ENCODE results near the gene ALK.

ALK gene

GRCh38 chr2:29388071-29388470 is 533.3 kb downstream of the ALK start:
- POLR2A ChIA-PET, result no interaction called here
- no peak for TF ChIP-seq CTCF (IDR thresholded peaks at IDR 0.05; ENCODE audit: control extremely low read depth, extremely low read depth, low read depth, missing control alignments)
- CTCF ChIA-PET, result interaction anchor here (1.4 to 1.5 kb wide), 2 partner anchors 13 to 79 kb away, joined by 3 to 5 read pairs; no protein-coding TSS in a partner anchor
- DNase-seq (ENCODE audit: extremely low spot score), result no peak

- CTCF ChIA-PET, result no interaction called here
- DNase-seq (ENCODE audit: extremely low spot score), result no peak
- POLR2A ChIA-PET, result interaction anchor here (0.6 kb wide), 1 partner anchor 8 kb away, joined by 5 read pairs; no protein-coding TSS in a partner anchor
- no peak for TF ChIP-seq CTCF (IDR thresholded peaks at IDR 0.05; ENCODE audit: control extremely low read depth, extremely low read depth, low read depth, missing control alignments)
Measured at GRCh38 chr2:29382486-29382885, 538.9 kb downstream of the ALK start.

DNA sequence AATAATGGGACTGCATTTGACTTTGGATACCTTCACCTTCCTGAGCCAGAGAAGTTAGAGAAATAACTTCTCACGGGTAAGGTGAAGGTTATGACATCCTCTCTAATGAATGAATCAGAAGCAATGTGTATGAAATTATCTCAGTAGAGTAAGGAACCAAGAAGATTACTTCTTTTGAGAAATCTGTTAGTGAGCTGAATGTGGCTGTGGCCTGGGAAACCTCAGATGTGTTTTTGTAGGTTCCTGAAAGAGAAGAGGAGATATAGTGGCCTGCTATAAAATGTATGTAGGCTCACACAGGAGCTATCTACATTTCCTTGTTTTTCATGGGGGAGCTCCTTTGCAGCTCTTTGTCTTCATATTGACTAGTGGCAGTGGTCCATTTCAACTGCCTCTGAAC is 543.6 kb downstream of the ALK start:
- DNase-seq (ENCODE audit: extremely low spot score), result no peak
- ChIA-PET POLR2A (no interaction called here), CTCF (interaction anchor here (0.7 to 1.9 kb wide), 2 partner anchors 39 to 67 kb away, joined by 3 to 5 read pairs; no protein-coding TSS in a partner anchor)
- TF ChIP-seq CTCF (IDR thresholded peaks at IDR 0.05; ENCODE audit: control extremely low read depth, extremely low read depth, low read depth, missing control alignments), result no peak

GRCh38 chr2:29376541-29376940 is 544.8 kb downstream of the ALK start:
- DNase-seq (ENCODE audit: extremely low spot score), result no peak
- CTCF ChIA-PET, result no interaction called here
- no peak for TF ChIP-seq CTCF (IDR thresholded peaks at IDR 0.05; ENCODE audit: control extremely low read depth, extremely low read depth, low read depth, missing control alignments)
- POLR2A ChIA-PET, result no interaction called here

- no peak for TF ChIP-seq CTCF (IDR thresholded peaks at IDR 0.05; ENCODE audit: control extremely low read depth, extremely low read depth, low read depth, missing control alignments)
- no peak for DNase-seq (ENCODE audit: extremely low spot score)
- ChIA-PET CTCF (no interaction called here), POLR2A (no interaction called here)
Measured at GRCh38 chr2:29375843-29376242, 545.5 kb downstream of the ALK start.

DNA sequence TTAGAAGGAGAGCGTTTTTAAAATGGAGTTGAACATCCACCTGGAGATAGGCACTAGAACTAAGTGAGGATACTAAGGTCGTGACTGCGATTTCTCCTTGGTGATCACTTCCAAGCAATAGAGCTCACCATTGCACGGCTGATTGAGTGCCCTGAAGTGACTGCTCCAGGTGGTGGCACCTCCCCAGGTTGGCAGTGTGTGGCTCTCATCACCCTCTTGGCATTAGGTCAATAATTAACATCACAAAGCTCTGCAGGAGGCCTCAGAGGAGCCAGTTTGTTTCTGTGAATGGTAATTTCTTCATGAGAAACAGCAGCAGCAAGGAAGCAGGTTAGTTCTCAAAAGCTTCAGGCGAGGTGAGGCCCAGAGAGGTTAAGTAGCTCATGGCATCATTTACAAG is 546.6 kb downstream of the ALK start:
- CTCF ChIA-PET, result interaction anchor here (1.2 to 2.0 kb wide), 3 partner anchors 9 to 13 kb away, joined by 3 to 5 read pairs (median 4); no protein-coding TSS in a partner anchor
- POLR2A ChIA-PET, result no interaction called here
- DNase-seq (ENCODE audit: extremely low spot score), result no peak
- no peak for TF ChIP-seq CTCF (IDR thresholded peaks at IDR 0.05; ENCODE audit: control extremely low read depth, extremely low read depth, low read depth, missing control alignments)

DNA sequence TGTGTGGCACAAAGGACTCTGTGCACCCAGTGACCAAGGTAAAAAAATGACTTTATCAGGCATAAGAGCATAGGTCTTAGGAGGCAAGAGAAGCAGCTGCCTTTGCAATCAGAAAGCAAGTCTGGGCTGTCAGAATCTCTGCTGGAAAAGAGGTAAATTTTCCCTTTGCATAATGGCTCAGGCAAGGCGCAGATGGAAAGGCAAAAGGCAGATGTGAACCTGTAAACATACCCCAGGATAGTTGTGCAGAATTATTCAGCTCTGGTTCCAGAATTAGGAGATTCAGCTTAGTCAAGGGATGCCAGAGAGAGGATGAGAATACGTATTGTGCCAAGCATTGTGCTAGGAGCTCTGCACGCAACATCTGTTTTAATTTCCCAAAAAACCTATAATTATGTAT is 547.5 kb downstream of the ALK start:
- DNase-seq (ENCODE audit: extremely low spot score), result no peak
- ChIA-PET POLR2A (no interaction called here), CTCF (interaction anchor here (1.2 to 2.0 kb wide), 3 partner anchors 8 to 14 kb away, joined by 3 to 5 read pairs (median 4); no protein-coding TSS in a partner anchor)
- TF ChIP-seq CTCF (IDR thresholded peaks at IDR 0.05; ENCODE audit: control extremely low read depth, extremely low read depth, low read depth, missing control alignments), result no peak

Measured in GM10248 (cell line).